Measurements from ENCODE around the gene WSCD1.

- no peak for TF ChIP-seq CTCF (IDR thresholded peaks at IDR 0.05; ENCODE audit: borderline replicate concordance, extremely low read depth, low read length, poor library complexity, severe bottlenecking)
- no peak for TF ChIP-seq EZH2 (IDR thresholded peaks at IDR 0.05; ENCODE audit: borderline replicate concordance, low read depth, low read length, severe bottlenecking)
Observed at GRCh38 chr17:6104956-6105648, 34.9 kb downstream of the WSCD1 start.
